GM21390 (cell line): ENCODE data around the gene CDX1.

Experiments used
- ATAC-seq: cut with Tn5 transposase; IDR thresholded peaks from one replicate; pipeline ENCODE4 v1.9.1; 2021; ENCODE audit not compliant: unreplicated experiment

The CDX1 gene

GRCh38 chr5:150144879-150145278 is 21.7 kb upstream of the CDX1 start:
- no peak for ATAC-seq

- ATAC-seq: no peak
Measured at GRCh38 chr5:150146235-150146634, 20.3 kb upstream of the CDX1 start.

- no peak for ATAC-seq
Measured at GRCh38 chr5:150146862-150147601, 19.5 kb upstream of the CDX1 start.

GRCh38 chr5:150147670-150148069 is 18.9 kb upstream of the CDX1 start:
- ATAC-seq: no peak

- no peak for ATAC-seq
Measured at GRCh38 chr5:150148117-150148927, 18.3 kb upstream of the CDX1 start.

GRCh38 chr5:150149618-150150017 is 17.0 kb upstream of the CDX1 start:
- no peak for ATAC-seq

- ATAC-seq: no peak
Measured at GRCh38 chr5:150152636-150153462, 13.7 kb upstream of the CDX1 start.

- no peak for ATAC-seq
Measured at GRCh38 chr5:150153483-150153882, 13.1 kb upstream of the CDX1 start.

- no peak for ATAC-seq
Measured at GRCh38 chr5:150153957-150154617, 12.5 kb upstream of the CDX1 start.

- no peak for ATAC-seq
Measured at GRCh38 chr5:150154618-150155128, 11.9 kb upstream of the CDX1 start.

- peak; percentile 74 for ATAC-seq
Measured at GRCh38 chr5:150155258-150156026, 11.1 kb upstream of the CDX1 start, which contains the start of gene PDGFRB. TSS of gene PDGFRB (minus strand) at chr5:150155845. CDS start at chr5:150137047, 18,798 bp downstream.

- no peak for ATAC-seq
Measured at GRCh38 chr5:150156027-150156368, 10.6 kb upstream of the CDX1 start.

- ATAC-seq: no peak
Measured at GRCh38 chr5:150156540-150156939, 10.0 kb upstream of the CDX1 start.

GRCh38 chr5:150157168-150157567 is 9.4 kb upstream of the CDX1 start:
- no peak for ATAC-seq

- no peak for ATAC-seq
Measured at GRCh38 chr5:150158170-150158949, 8.2 kb upstream of the CDX1 start.

- ATAC-seq: no peak
Measured at GRCh38 chr5:150159031-150159430, 7.5 kb upstream of the CDX1 start.

- no peak for ATAC-seq
Measured at GRCh38 chr5:150159741-150160179, 6.8 kb upstream of the CDX1 start.

- no peak for ATAC-seq
Measured at GRCh38 chr5:150160448-150161081, 6.0 kb upstream of the CDX1 start.
